ENCODE measurements around the gene RAB37.

DNA sequence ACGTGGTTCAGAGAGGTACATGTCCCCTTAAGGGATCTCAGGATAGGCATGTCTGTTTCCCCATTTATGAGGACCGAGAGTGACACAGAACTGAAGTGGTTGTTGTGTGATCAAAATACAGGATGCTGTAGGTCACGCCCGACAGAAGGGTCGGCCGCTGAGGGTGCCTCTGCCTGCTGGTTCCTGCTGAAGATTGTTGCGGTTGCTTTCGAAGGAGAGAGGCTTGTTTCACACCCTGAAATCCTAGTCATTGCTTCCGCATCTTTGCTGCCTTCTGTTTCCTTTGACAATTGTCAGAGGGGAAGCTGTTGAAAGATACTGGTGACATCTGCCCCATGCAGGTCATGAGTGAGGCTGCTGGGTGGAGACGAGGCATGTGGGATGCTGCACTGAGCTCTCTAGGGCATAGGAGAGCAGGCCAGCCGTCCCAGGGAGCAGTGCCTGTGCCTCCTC lies 42.9 kb downstream of the RAB37 start:
- TF ChIP-seq POLR2A (IDR thresholded peaks at IDR 0.05): peak in 1 of 2 donors; percentile 17
- TF ChIP-seq, protein P1, sequence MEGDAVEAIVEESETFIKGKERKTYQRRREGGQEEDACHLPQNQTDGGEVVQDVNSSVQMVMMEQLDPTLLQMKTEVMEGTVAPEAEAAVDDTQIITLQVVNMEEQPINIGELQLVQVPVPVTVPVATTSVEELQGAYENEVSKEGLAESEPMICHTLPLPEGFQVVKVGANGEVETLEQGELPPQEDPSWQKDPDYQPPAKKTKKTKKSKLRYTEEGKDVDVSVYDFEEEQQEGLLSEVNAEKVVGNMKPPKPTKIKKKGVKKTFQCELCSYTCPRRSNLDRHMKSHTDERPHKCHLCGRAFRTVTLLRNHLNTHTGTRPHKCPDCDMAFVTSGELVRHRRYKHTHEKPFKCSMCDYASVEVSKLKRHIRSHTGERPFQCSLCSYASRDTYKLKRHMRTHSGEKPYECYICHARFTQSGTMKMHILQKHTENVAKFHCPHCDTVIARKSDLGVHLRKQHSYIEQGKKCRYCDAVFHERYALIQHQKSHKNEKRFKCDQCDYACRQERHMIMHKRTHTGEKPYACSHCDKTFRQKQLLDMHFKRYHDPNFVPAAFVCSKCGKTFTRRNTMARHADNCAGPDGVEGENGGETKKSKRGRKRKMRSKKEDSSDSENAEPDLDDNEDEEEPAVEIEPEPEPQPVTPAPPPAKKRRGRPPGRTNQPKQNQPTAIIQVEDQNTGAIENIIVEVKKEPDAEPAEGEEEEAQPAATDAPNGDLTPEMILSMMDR (IDR thresholded peaks at IDR 0.05 in 4 of 5, conservative IDR thresholded peaks at IDR 0.05 in 1 of 5): no peak

Measured in gastrocnemius medialis (tissue), 4 donors.